B cell (primary cell): ENCODE measurements around the gene ABCB6. TPM values are rescaled to one million over a fixed set of nuclear protein-coding genes. Genes with fewer than 3 reads are reported as not detected.

Source experiments
- ATAC-seq: fragments of 200-7000 bp; cut with Tn5 transposase; one replicate; pipeline ENCODE4 v1.10.0; 2021; ENCODE audit warnings: low read depth, mild to moderate bottlenecking, moderate number of reproducible peaks, moderate library complexity
- CTCF ChIA-PET: fragments of 350-600 bp; sonication (Branson Sonifier 250); formaldehyde crosslinking; loops from one replicate; lab custom pipeline; 2021; ENCODE audit warnings: antibody characterized with exemption, inconsistent platforms; lab: Charles Lee
- POLR2A ChIA-PET: fragments of 350-600 bp; sonication (Branson Sonifier 250); formaldehyde crosslinking; loops from one replicate; lab custom pipeline; 2021; ENCODE audit warnings: antibody characterized with exemption; lab: Charles Lee
- DNase-seq: peaks from one replicate; pipeline ENCODE4 v3.0.0; 2013
- H2AFZ ChIP-seq: 2 replicates; pipeline ENCODE4 v1.6.1; 2012; ENCODE audit warnings: mild to moderate bottlenecking, low read depth, low read length; ENCODE audit not compliant: insufficient read depth, poor library complexity, severe bottlenecking
- H3K27ac ChIP-seq, 2 donors: 1 replicate in 1 of 2; 2 replicates in 1 of 2; pipeline ENCODE4 v1.5.1; 2012 to 2013; ENCODE audit warnings: low read length in 2 of 2, mild to moderate bottlenecking in 2 of 2, moderate library complexity in 1 of 2
- H3K27me3 ChIP-seq, 4 experiments: fragments of 200-600 bp in 1 of 4; sonication (generic) in 1 of 4; replicated peaks in 1 of 4; 1 replicate in 2 of 4; 2 replicates in 2 of 4; pipeline versions ENCODE4 v1.6.1 to v1.7.0; 2013 to 2016; ENCODE audit warnings: low read length in 3 of 4, mild to moderate bottlenecking in 2 of 4, mixed read lengths in 1 of 4, moderate library complexity in 1 of 4; ENCODE audit not compliant: insufficient read depth in 4 of 4, control insufficient read depth in 3 of 4; ENCODE audit errors: control extremely low read depth in 1 of 4
- H3K36me3 ChIP-seq, 2 experiments: replicated peaks in 1 of 2; 1 replicate in 1 of 2; 2 replicates in 1 of 2; pipeline versions ENCODE4 v1.6.1 to v1.7.1; 2013; ENCODE audit warnings: low read length in 1 of 2; ENCODE audit not compliant: insufficient read depth in 2 of 2, control insufficient read depth in 1 of 2; ENCODE audit errors: control extremely low read depth in 1 of 2, extremely low read depth in 1 of 2
- H3K4me1 ChIP-seq, 2 donors: fragments of 200-600 bp in 1 of 2; sonication (generic) in 1 of 2; 1 replicate in 1 of 2; 2 replicates in 1 of 2; pipeline versions ENCODE4 v1.5.1 to v1.6.1; 2013 to 2017; ENCODE audit warnings: low read length in 2 of 2; ENCODE audit not compliant: control insufficient read depth in 2 of 2, insufficient read depth in 2 of 2
- H3K4me2 ChIP-seq: replicated peaks from 2 replicates; pipeline ENCODE3; 2012; ENCODE audit warnings: mild to moderate bottlenecking, low read depth, low read length; ENCODE audit not compliant: poor library complexity, severe bottlenecking
- H3K4me3 ChIP-seq, 5 experiments: fragments of 200-600 bp in 1 of 5; sonication (generic) in 1 of 5; 1 replicate in 3 of 5; 2 replicates in 2 of 5; pipeline versions ENCODE4 v1.5.1 to v1.7.0; 2011 to 2016; ENCODE audit warnings: low read length in 4 of 5, mild to moderate bottlenecking in 4 of 5, low read depth in 2 of 5, control low read depth in 1 of 5, moderate library complexity in 1 of 5; ENCODE audit not compliant: insufficient read depth in 1 of 5; ENCODE audit errors: control extremely low read depth in 1 of 5, extremely low read depth in 1 of 5
- H3K79me2 ChIP-seq: fragments of 200-600 bp; sonication (generic); one replicate; pipeline ENCODE4 v1.6.0; 2016; ENCODE audit warnings: low read length; ENCODE audit not compliant: control insufficient read depth, insufficient read depth
- H3K9ac ChIP-seq: fragments of 200-600 bp; sonication (generic); 2 replicates; pipeline ENCODE4 v1.6.1; 2017; ENCODE audit warnings: mild to moderate bottlenecking, low read length, moderate library complexity
- H3K9me3 ChIP-seq, 3 donors: one replicate each; pipeline versions ENCODE4 v1.6.1 to v1.7.1; 2013; ENCODE audit warnings: low read length in 2 of 3; ENCODE audit not compliant: control insufficient read depth in 2 of 3, insufficient read depth in 1 of 3; ENCODE audit errors: control extremely low read depth in 1 of 3
- H4K20me1 ChIP-seq: 2 replicates; pipeline ENCODE4 v1.6.0; 2012; ENCODE audit warnings: mild to moderate bottlenecking, low read length; ENCODE audit not compliant: insufficient read depth, control insufficient read depth, poor library complexity, severe bottlenecking
- H3K27ac Mint-ChIP-seq: one replicate; pipeline ENCODE4 v1.8.0; 2021; ENCODE audit warnings: mixed read lengths
- H3K27me3 Mint-ChIP-seq: one replicate; pipeline ENCODE4 v1.8.0; 2021; ENCODE audit warnings: mixed read lengths
- H3K4me1 Mint-ChIP-seq: one replicate; pipeline ENCODE4 v1.8.0; 2021; ENCODE audit warnings: mixed read lengths
- H3K4me3 Mint-ChIP-seq: one replicate; pipeline ENCODE4 v1.8.0; 2021; ENCODE audit warnings: mixed read lengths
- H3K9me3 Mint-ChIP-seq: one replicate; pipeline ENCODE4 v1.8.0; 2022; ENCODE audit warnings: mixed read lengths; ENCODE audit not compliant: insufficient read depth
- CTCF ChIP-seq: fragments of 200-600 bp; IDR thresholded peaks from one replicate; pipeline ENCODE4 v1.8.0; 2022; ENCODE audit warnings: antibody characterized with exemption, mild to moderate bottlenecking
- EZH2 ChIP-seq: IDR thresholded peaks from 2 replicates; pipeline ENCODE4 v1.6.1; 2012; ENCODE audit warnings: borderline replicate concordance, low read depth, mild to moderate bottlenecking, moderate library complexity, low read length; ENCODE audit not compliant: insufficient read depth, poor library complexity, severe bottlenecking
- WGBS: methylation state at CpG from one replicate; pipeline ENCODE4 v1.1.5; 2013; ENCODE audit warnings: missing lambda C conversion rate; ENCODE audit not compliant: insufficient coverage; 5-methylcytosine and 5-hydroxymethylcytosine counted together
- intact Hi-C: fragments of 100-400 bp; cut with micrococcal nuclease; formaldehyde crosslinking; loops from one replicate; pipeline ENCODE4 v1.10.0; 2022
- polyA plus RNA-seq: library from polyadenylated mRNA; depleted of rRNA; stranded (reverse); fragments of >200 nt; gene quantifications from 2 replicates; pipeline ENCODE4 v1.2.3, GENCODE V29; 2012
- total RNA-seq, 2 donors: library from RNA; stranded (reverse); fragments of 120-200 nt in 1 of 2; gene quantifications; 1 replicate in 1 of 2; 2 replicates in 1 of 2; pipeline versions ENCODE4 v1.2.3 to v1.2.4, GENCODE V29; 2013 to 2022

ABCB6 gene
- total and polyA plus RNA-seq, 2 donors (not counting 1 experiment from before 2014, with no cell fraction given) = 10.5 to 15.3 TPM

- peaks cover 28% of the 10 kb centered on the region for H3K4me1 Mint-ChIP-seq
- DNase-seq = no peak
- POLR2A ChIA-PET = no interaction called here
These were observed 9.2 kb downstream of the ABCB6 start for GRCh38 chr2:219209236-219210195.

More at GRCh38 chr2:219209236-219210195, 9.2 kb downstream of the ABCB6 start:
- no peak overlapping the region for H3K4me3 ChIP-seq
- H4K20me1 ChIP-seq = peaks cover 14% of the 10 kb centered on the region
- H3K27me3 Mint-ChIP-seq = no peaks in the 10 kb centered on the region
- no peaks in the 10 kb centered on the region for H3K9me3 Mint-ChIP-seq
- H3K4me3 Mint-ChIP-seq = no peak overlapping the region
- H2AFZ ChIP-seq = no peak overlapping the region
- WGBS = 58% methylated on average over 11 of the region's 18 CpGs
- peaks cover 7 to 24% of the 10 kb centered on the region in 2 experiments for H3K36me3 ChIP-seq
- no peak overlapping the region for H3K27ac ChIP-seq
- H3K27me3 ChIP-seq = no peaks in the 10 kb centered on the region
- H3K27ac Mint-ChIP-seq = peak overlapping the region; percentile 46
- no peaks in the 10 kb centered on the region for H3K9me3 ChIP-seq
- H3K79me2 ChIP-seq = peaks cover 6% of the 10 kb centered on the region
- intact Hi-C loops = no loop called here
- H3K4me1 ChIP-seq = peaks cover 16 to 23% of the 10 kb centered on the region in 2 donors
- no peak overlapping the region for H3K9ac ChIP-seq
- CTCF ChIA-PET = interaction anchor here (0.7 to 7.3 kb wide), 5 partner anchors 18 to 85 kb away, joined by 3 to 65 read pairs (median 52); partner anchors contain the start of genes CNPPD1, NHEJ1 and SLC23A3
- no peak for ATAC-seq
- TF ChIP-seq CTCF (no peak), EZH2 (no peak)
- H3K4me2 ChIP-seq = no peak overlapping the region
